GM12864 (cell line): Measurements from ENCODE around the gene LRRC49.

Source experiments
- DNase-seq: peaks from one replicate; pipeline ENCODE4 v3.0.0-alpha.2; 2011; ENCODE audit warnings: low read depth
- H3K4me3 ChIP-seq: 2 replicates; pipeline ENCODE4 v1.5.1; 2011; ENCODE audit warnings: mild to moderate bottlenecking, low read depth, low read length, control low read depth
- CTCF ChIP-seq: IDR thresholded peaks from 2 replicates; pipeline ENCODE4 v1.5.1; 2011; ENCODE audit warnings: low read depth, mild to moderate bottlenecking, moderate library complexity, low read length, control low read depth, inconsistent platforms; ENCODE audit errors: missing control alignments

Gene LRRC49

GRCh38 chr15:71048913-71049675 is 156.5 kb downstream of the LRRC49 start:
- no peak for TF ChIP-seq CTCF
- H3K4me3 ChIP-seq: no peak overlapping the region
- DNase-seq: no peak

GRCh38 chr15:71049706-71050422 is 157.2 kb downstream of the LRRC49 start:
- TF ChIP-seq CTCF: no peak
- no peak overlapping the region for H3K4me3 ChIP-seq
- DNase-seq: no peak

- no peak for TF ChIP-seq CTCF
- DNase-seq: no peak
- no peak overlapping the region for H3K4me3 ChIP-seq
Observed at GRCh38 chr15:71050461-71050860, 157.8 kb downstream of the LRRC49 start.

- no peak for TF ChIP-seq CTCF
- DNase-seq: no peak
Observed at GRCh38 chr15:71051539-71051938, 158.9 kb downstream of the LRRC49 start.

GRCh38 chr15:71052356-71052755 is 159.7 kb downstream of the LRRC49 start:
- H3K4me3 ChIP-seq: no peak overlapping the region
- no peak for DNase-seq
- no peak for TF ChIP-seq CTCF

More at GRCh38 chr15:71051539-71051938, 158.9 kb downstream of the LRRC49 start:
- H3K4me3 ChIP-seq: no peak overlapping the region

- no peak overlapping the region for H3K4me3 ChIP-seq
- no peak for TF ChIP-seq CTCF
- DNase-seq: no peak
Observed at GRCh38 chr15:71054286-71054952, 161.8 kb downstream of the LRRC49 start.
